ACC112 (cell line): ENCODE results near the gene FTH1.
A peak's percentile ranks its signal among the peaks of the same experiment; 100 is the strongest.
"Not testable (repeated sequence)": the region's sequence is repeated elsewhere in the genome, so short reads cannot be mapped to it uniquely, and the experiment has no call there.

ENCODE experiments used
- H2AFZ ChIP-seq: fragments of 200-600 bp; sonication (generic); one replicate; pipeline ENCODE4 v1.6.0; 2017; ENCODE audit warnings: antibody characterized with exemption, low read length; ENCODE audit not compliant: unreplicated experiment
- H3K27ac ChIP-seq: fragments of 200-600 bp; sonication (generic); 2 replicates; pipeline ENCODE4 v1.5.1; 2014; ENCODE audit warnings: low read depth, mild to moderate bottlenecking, antibody characterized with exemption, low read length, moderate library complexity
- H3K27me3 ChIP-seq: fragments of 200-600 bp; sonication (generic); 2 replicates; pipeline ENCODE4 v1.6.1; 2014; ENCODE audit warnings: mild to moderate bottlenecking, antibody characterized with exemption, low read length, moderate library complexity, mixed read lengths; ENCODE audit not compliant: insufficient read depth
- H3K36me3 ChIP-seq: fragments of 200-600 bp; sonication (generic); 2 replicates; pipeline ENCODE4 v1.6.1; 2016; ENCODE audit warnings: mild to moderate bottlenecking, antibody characterized with exemption, low read length, moderate library complexity, mixed read lengths; ENCODE audit not compliant: insufficient read depth
- H3K4me1 ChIP-seq: fragments of 200-600 bp; sonication (generic); one replicate; pipeline ENCODE4 v1.6.1; 2016; ENCODE audit warnings: low read length, mixed read lengths; ENCODE audit not compliant: insufficient read depth, unreplicated experiment, control insufficient read depth
- H3K4me3 ChIP-seq: fragments of 200-600 bp; sonication (generic); 2 replicates; pipeline ENCODE4 v1.5.1; 2014; ENCODE audit warnings: mild to moderate bottlenecking, low read depth, low read length
- H3K79me2 ChIP-seq: fragments of 200-600 bp; sonication (generic); one replicate; pipeline ENCODE4 v1.6.0; 2016; ENCODE audit warnings: low read length; ENCODE audit not compliant: control insufficient read depth, unreplicated experiment, insufficient read depth

Gene FTH1

GRCh38 chr11:61969838-61970662 lies 2.6 kb upstream of the FTH1 start:
- H3K27me3 ChIP-seq = no peaks in the 10 kb centered on the region
- peaks cover 36% of the 10 kb centered on the region for H3K79me2 ChIP-seq
- H3K4me1 ChIP-seq = peaks cover 48% of the 10 kb centered on the region
- no peak overlapping the region for H2AFZ ChIP-seq
- peaks cover 20% of the 10 kb centered on the region for H3K36me3 ChIP-seq
- H3K4me3 ChIP-seq = peak overlapping the region; percentile 50
- H3K27ac ChIP-seq = peak overlapping the region; percentile 100

- H2AFZ ChIP-seq = no peak overlapping the region
- H3K79me2 ChIP-seq = peaks cover 42% of the 10 kb centered on the region
- H3K27ac ChIP-seq = peak overlapping the region; percentile 100
- H3K36me3 ChIP-seq = peaks cover 25% of the 10 kb centered on the region
- no peaks in the 10 kb centered on the region for H3K27me3 ChIP-seq
- peaks cover 48% of the 10 kb centered on the region for H3K4me1 ChIP-seq
- peak overlapping the region; percentile 50 for H3K4me3 ChIP-seq
Observed at GRCh38 chr11:61969391-61969758, 1.9 kb upstream of the FTH1 start.

- Histone ChIP-seq H3K79me2 (peaks cover 46% of the 10 kb centered on the region), H3K4me1 (peaks cover 51% of the 10 kb centered on the region)
Observed at GRCh38 chr11:61968758-61969390, 1.4 kb upstream of the FTH1 start.

GRCh38 chr11:61967924-61968757 lies 707 bp upstream of the FTH1 start:
- H3K79me2 ChIP-seq = peaks cover 46% of the 10 kb centered on the region
- H3K27ac ChIP-seq = peak overlapping the region; percentile 100
- no peak overlapping the region for H2AFZ ChIP-seq
- peaks cover 31% of the 10 kb centered on the region for H3K36me3 ChIP-seq
- H3K4me3 ChIP-seq = peak overlapping the region; percentile 98
- no peaks in the 10 kb centered on the region for H3K27me3 ChIP-seq
- H3K4me1 ChIP-seq = peaks cover 51% of the 10 kb centered on the region

More at GRCh38 chr11:61968758-61969390, 1.4 kb upstream of the FTH1 start:
- H2AFZ ChIP-seq = no peak overlapping the region
- peak overlapping the region; percentile 100 for H3K27ac ChIP-seq
- no peaks in the 10 kb centered on the region for H3K27me3 ChIP-seq
- H3K4me3 ChIP-seq = peak overlapping the region; percentile 98
- peaks cover 30% of the 10 kb centered on the region for H3K36me3 ChIP-seq

GRCh38 chr11:61966734-61967115 lies 709 bp downstream of the FTH1 start:
- Histone ChIP-seq H3K36me3 (peaks cover 31% of the 10 kb centered on the region), H3K79me2 (peaks cover 46% of the 10 kb centered on the region), H3K27ac (peak overlapping the region; percentile 100), H3K4me1 (peaks cover 50% of the 10 kb centered on the region), H2AFZ (no peak overlapping the region), H3K27me3 (no peaks in the 10 kb centered on the region), H3K4me3 (peak overlapping the region; percentile 98)

GRCh38 chr11:61964666-61965271 lies 2.7 kb downstream of the FTH1 start:
- peak overlapping the region; percentile 98 for H3K4me3 ChIP-seq
- peaks cover 41% of the 10 kb centered on the region for H3K4me1 ChIP-seq
- H3K36me3 ChIP-seq = peaks cover 31% of the 10 kb centered on the region
- H3K27me3 ChIP-seq, H2AFZ ChIP-seq: not testable (repeated sequence)
- H3K79me2 ChIP-seq = peaks cover 46% of the 10 kb centered on the region
- H3K27ac ChIP-seq = peak overlapping the region; percentile 100

GRCh38 chr11:61964058-61964665 lies 3.3 kb downstream of the FTH1 start:
- H3K4me3 ChIP-seq = peak overlapping the region; percentile 98
- peaks cover 46% of the 10 kb centered on the region for H3K79me2 ChIP-seq
- H3K27me3 ChIP-seq = no peaks in the 10 kb centered on the region
- H3K36me3 ChIP-seq = peaks cover 31% of the 10 kb centered on the region
- peaks cover 35% of the 10 kb centered on the region for H3K4me1 ChIP-seq
- H2AFZ ChIP-seq = no peak overlapping the region
- peak overlapping the region; percentile 100 for H3K27ac ChIP-seq

- Histone ChIP-seq H3K4me1 (peaks cover 29% of the 10 kb centered on the region), H3K27me3 (no peaks in the 10 kb centered on the region), H2AFZ (no peak overlapping the region), H3K79me2 (peaks cover 41% of the 10 kb centered on the region), H3K27ac (peak overlapping the region; percentile 100), H3K4me3 (peak overlapping the region; percentile 98), H3K36me3 (peaks cover 31% of the 10 kb centered on the region)
Observed at GRCh38 chr11:61963282-61964057, 4.0 kb downstream of the FTH1 start.

- no peak overlapping the region for H2AFZ ChIP-seq
- peaks cover 36% of the 10 kb centered on the region for H3K79me2 ChIP-seq
- peaks cover 31% of the 10 kb centered on the region for H3K36me3 ChIP-seq
- no peaks in the 10 kb centered on the region for H3K27me3 ChIP-seq
- H3K27ac ChIP-seq = peak overlapping the region; percentile 100
- peaks cover 28% of the 10 kb centered on the region for H3K4me1 ChIP-seq
- no peak overlapping the region for H3K4me3 ChIP-seq
Observed at GRCh38 chr11:61963016-61963281, 4.5 kb downstream of the FTH1 start.
